ENCODE results near the gene RAMP2. TPM values are rescaled to one million over a fixed set of nuclear protein-coding genes. Genes with fewer than 3 reads are reported as not detected.

Gene RAMP2
- polyA plus RNA-seq, 1 donor (not counting 4 experiments of a cell fraction or from before 2014, with no cell fraction given): not detected

DNA sequence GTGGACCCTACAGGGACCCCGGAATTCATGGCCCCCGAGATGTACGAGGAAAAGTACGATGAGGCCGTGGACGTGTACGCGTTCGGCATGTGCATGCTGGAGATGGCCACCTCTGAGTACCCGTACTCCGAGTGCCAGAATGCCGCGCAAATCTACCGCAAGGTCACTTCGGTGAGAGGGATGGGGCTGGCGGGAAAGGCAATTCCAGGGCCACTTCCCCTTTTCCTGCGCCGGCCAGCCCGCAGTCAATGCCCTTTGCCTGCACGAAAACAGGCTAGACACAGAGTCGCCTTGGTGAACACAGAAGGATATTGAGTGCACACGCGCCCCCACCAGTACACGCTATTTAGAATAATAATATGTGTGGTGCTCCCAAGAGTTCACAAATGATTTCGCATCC is 23.4 kb downstream of the RAMP2 start:
- TF ChIP-seq CTCF (optimal IDR thresholded peaks at IDR 0.05 in 1 of 3, IDR thresholded peaks at IDR 0.05 in 1 of 3, conservative IDR thresholded peaks at IDR 0.05 in 1 of 3; ENCODE audit: extremely low read depth in 1 of 3, insufficient read depth in 2 of 3, low read length in 3 of 3) (no peak), EZH2 (IDR thresholded peaks at IDR 0.05; ENCODE audit: low read length) (no peak)
- FAIRE-seq: no peak
- Histone ChIP-seq H3K9me3 (ENCODE audit: control insufficient read depth, low read depth, low read length) (no peaks in the 10 kb centered on the region), H3K9me1 (ENCODE audit: control insufficient read depth, extremely low read depth, insufficient read depth, low read length) (no peaks in the 10 kb centered on the region), H3K4me3 (ENCODE audit: control insufficient read depth in 2 of 3, extremely low read depth in 1 of 3, insufficient read depth in 2 of 3, low read depth in 1 of 3, low read length in 3 of 3) (no peak overlapping the region), H3K79me2 (ENCODE audit: control insufficient read depth, insufficient read depth, low read length) (no peaks in the 10 kb centered on the region), H3K4me2 (ENCODE audit: control insufficient read depth, extremely low read depth, insufficient read depth, low read depth, low read length) (no peak overlapping the region), H4K20me1 (ENCODE audit: control insufficient read depth, extremely low read depth, insufficient read depth, low read length) (no peaks in the 10 kb centered on the region), H3K4me1 (ENCODE audit: control insufficient read depth, extremely low read depth, insufficient read depth, low read length) (peaks cover 19% of the 10 kb centered on the region), H3K9ac (ENCODE audit: control insufficient read depth, extremely low read depth, insufficient read depth, low read length) (no peak overlapping the region), H3K27ac (ENCODE audit: control insufficient read depth, insufficient read depth, low read length) (no peak overlapping the region), H3K27me3 (ENCODE audit: control insufficient read depth, extremely low read depth, insufficient read depth, low read length) (peaks cover 37% of the 10 kb centered on the region), H2AFZ (ENCODE audit: control insufficient read depth, low read length) (no peak overlapping the region), H3K36me3 (ENCODE audit: control insufficient read depth in 2 of 2, extremely low read depth in 1 of 2, insufficient read depth in 2 of 2, low read length in 2 of 2) (peaks cover 3 to 6% of the 10 kb centered on the region in 2 experiments)
- dilution Hi-C loops (cut with MboI; ENCODE audit: extremely low pct_ligation_motif_present, low sequenced_read_pairs): no loop called here
- no peak for DNase-seq (ENCODE audit: low read depth, low spot score)

DNA sequence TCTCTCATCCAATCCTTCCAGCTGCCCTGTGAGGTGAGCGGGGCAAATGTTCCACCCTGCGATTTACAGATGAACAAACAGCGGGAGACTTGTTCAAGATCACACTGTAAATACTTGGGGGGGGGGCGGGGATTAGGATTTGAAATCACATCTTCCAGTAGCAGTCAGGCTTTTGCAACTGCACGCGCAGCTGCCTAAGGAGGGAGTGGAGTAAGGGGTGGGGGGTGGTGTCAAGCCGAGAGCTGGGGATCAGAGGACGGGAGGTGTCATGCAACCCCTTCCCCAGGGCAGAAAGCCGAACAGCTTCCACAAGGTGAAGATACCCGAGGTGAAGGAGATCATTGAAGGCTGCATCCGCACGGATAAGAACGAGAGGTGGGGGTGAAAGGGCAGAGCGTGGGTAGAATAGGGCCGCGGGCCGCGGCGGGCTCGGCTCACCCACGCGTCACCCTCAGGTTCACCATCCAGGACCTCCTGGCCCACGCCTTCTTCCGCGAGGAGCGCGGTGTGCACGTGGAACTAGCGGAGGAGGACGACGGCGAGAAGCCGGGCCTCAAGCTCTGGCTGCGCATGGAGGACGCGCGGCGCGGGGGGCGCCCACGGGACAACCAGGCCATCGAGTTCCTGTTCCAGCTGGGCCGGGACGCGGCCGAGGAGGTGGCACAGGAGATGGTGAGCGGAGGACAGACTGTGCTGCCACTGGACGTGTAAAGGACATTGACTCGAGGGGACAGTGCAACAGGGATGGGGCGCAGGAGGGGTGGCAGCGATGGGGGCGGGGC is 24.0 kb downstream of the RAMP2 start:
- H3K27ac ChIP-seq (ENCODE audit: control insufficient read depth, insufficient read depth, low read length): no peak overlapping the region
- no peaks in the 10 kb centered on the region for H4K20me1 ChIP-seq (ENCODE audit: control insufficient read depth, extremely low read depth, insufficient read depth, low read length)
- DNase-seq (ENCODE audit: low read depth, low spot score) (no peak), FAIRE-seq (no peak)
- no peak overlapping the region for H3K4me2 ChIP-seq (ENCODE audit: control insufficient read depth, extremely low read depth, insufficient read depth, low read depth, low read length)
- H3K4me3 ChIP-seq (ENCODE audit: control insufficient read depth in 2 of 3, extremely low read depth in 1 of 3, insufficient read depth in 2 of 3, low read depth in 1 of 3, low read length in 3 of 3): no peak overlapping the region
- peaks cover 37% of the 10 kb centered on the region for H3K27me3 ChIP-seq (ENCODE audit: control insufficient read depth, extremely low read depth, insufficient read depth, low read length)
- H3K4me1 ChIP-seq (ENCODE audit: control insufficient read depth, extremely low read depth, insufficient read depth, low read length): peaks cover 19% of the 10 kb centered on the region
- H2AFZ ChIP-seq (ENCODE audit: control insufficient read depth, low read length): no peak overlapping the region
- TF ChIP-seq CTCF (optimal IDR thresholded peaks at IDR 0.05 in 1 of 3, IDR thresholded peaks at IDR 0.05 in 1 of 3, conservative IDR thresholded peaks at IDR 0.05 in 1 of 3; ENCODE audit: extremely low read depth in 1 of 3, insufficient read depth in 2 of 3, low read length in 3 of 3): no peak
- peak; percentile 48 for TF ChIP-seq EZH2 (IDR thresholded peaks at IDR 0.05; ENCODE audit: low read length)
- dilution Hi-C loops (cut with MboI; ENCODE audit: extremely low pct_ligation_motif_present, low sequenced_read_pairs): no loop called here
- H3K79me2 ChIP-seq (ENCODE audit: control insufficient read depth, insufficient read depth, low read length): no peaks in the 10 kb centered on the region
- H3K9me3 ChIP-seq (ENCODE audit: control insufficient read depth, low read depth, low read length): no peaks in the 10 kb centered on the region
- no peaks in the 10 kb centered on the region for H3K9me1 ChIP-seq (ENCODE audit: control insufficient read depth, extremely low read depth, insufficient read depth, low read length)
- H3K36me3 ChIP-seq (ENCODE audit: control insufficient read depth in 2 of 2, extremely low read depth in 1 of 2, insufficient read depth in 2 of 2, low read length in 2 of 2): peaks cover 0 to under 1% of the 10 kb centered on the region in 2 experiments
- no peak overlapping the region for H3K9ac ChIP-seq (ENCODE audit: control insufficient read depth, extremely low read depth, insufficient read depth, low read length)
